Thymus (tissue), 11 donors: Measurements from ENCODE around the gene LRRN3. TPM values are rescaled to one million over a fixed set of nuclear protein-coding genes. Genes with fewer than 3 reads are reported as not detected.
A peak's percentile ranks its signal among the peaks of the same experiment; 100 is the strongest.

ENCODE experiments used
- DNase-seq, 9 donors: peaks; one replicate each; pipeline ENCODE4 v3.0.0-alpha.2; 2013; ENCODE audit warnings: low spot score in 9 of 9, low read depth in 6 of 9, missing footprints in 1 of 9
- H3K27ac ChIP-seq, 2 donors: one replicate each; pipeline ENCODE4 v1.5.1; 2013; ENCODE audit warnings: control low read depth in 1 of 2, low read depth in 1 of 2, low read length in 1 of 2, mild to moderate bottlenecking in 1 of 2, moderate library complexity in 1 of 2
- H3K27me3 ChIP-seq, 2 donors: one replicate each; pipeline ENCODE4 v1.5.1; 2013; ENCODE audit warnings: low read length in 1 of 2; ENCODE audit not compliant: control insufficient read depth in 2 of 2, insufficient read depth in 1 of 2
- H3K36me3 ChIP-seq, 2 donors: one replicate each; pipeline ENCODE4 v1.5.1; 2013; ENCODE audit warnings: low read length in 1 of 2, mild to moderate bottlenecking in 1 of 2, moderate library complexity in 1 of 2; ENCODE audit not compliant: control insufficient read depth in 2 of 2, insufficient read depth in 2 of 2
- H3K4me1 ChIP-seq, 2 donors: one replicate each; pipeline ENCODE4 v1.5.1; 2013; ENCODE audit warnings: low read length in 2 of 2; ENCODE audit not compliant: control insufficient read depth in 2 of 2, insufficient read depth in 2 of 2
- H3K4me3 ChIP-seq, 2 donors: one replicate each; pipeline ENCODE4 v1.5.1; 2013; ENCODE audit warnings: low read length in 2 of 2, control low read depth in 1 of 2, mild to moderate bottlenecking in 1 of 2
- H3K9me3 ChIP-seq, 2 donors: one replicate each; pipeline ENCODE4 v1.5.1; 2013; ENCODE audit warnings: low read length in 1 of 2, mild to moderate bottlenecking in 1 of 2; ENCODE audit not compliant: control insufficient read depth in 2 of 2, insufficient read depth in 1 of 2
- WGBS: extraction: QIAGEN DNeasy Blood & Tissue Kit; methylation state at CpG from one replicate; pipeline ENCODE4 v1.1.7; 2013; 5-methylcytosine and 5-hydroxymethylcytosine counted together
- polyA plus RNA-seq: library from polyadenylated mRNA; stranded (reverse); fragments of 200-250 nt; gene quantifications from one replicate; pipeline ENCODE4 v1.2.3, GENCODE V29; 2013
- total RNA-seq: library from RNA; stranded (reverse); fragments of 120-200 nt; gene quantifications from one replicate; pipeline ENCODE4 v1.2.4, GENCODE V29; 2013
- donor health status: healthy.

The LRRN3 gene
- total and polyA plus RNA-seq, 2 donors: 5.4 to 23.8 TPM

GRCh38 chr7:111107579-111107978, 16.7 kb downstream of the LRRN3 start:
- Histone ChIP-seq H3K4me1 (no peaks in the 10 kb centered on the region), H3K4me3 (no peak overlapping the region), H3K36me3 (no peaks in the 10 kb centered on the region), H3K27me3 (no peaks in the 10 kb centered on the region), H3K9me3 (no peaks in the 10 kb centered on the region), H3K27ac (no peak overlapping the region)
- no peak for DNase-seq
- WGBS: 93% methylated on average over 1 of the region's 1 CpG

GRCh38 chr7:111108000-111108399, 17.1 kb downstream of the LRRN3 start:
- no peak for DNase-seq
- Histone ChIP-seq H3K36me3 (no peaks in the 10 kb centered on the region), H3K4me3 (no peak overlapping the region), H3K27ac (no peak overlapping the region), H3K4me1 (no peaks in the 10 kb centered on the region), H3K9me3 (no peaks in the 10 kb centered on the region), H3K27me3 (no peaks in the 10 kb centered on the region)
- WGBS: 100% methylated on average over 1 of the region's 1 CpG

GRCh38 chr7:111108496-111108895, 17.6 kb downstream of the LRRN3 start:
- Histone ChIP-seq H3K27ac (no peak overlapping the region), H3K27me3 (no peaks in the 10 kb centered on the region), H3K4me1 (no peaks in the 10 kb centered on the region), H3K4me3 (no peak overlapping the region), H3K9me3 (no peaks in the 10 kb centered on the region), H3K36me3 (no peaks in the 10 kb centered on the region)
- no peak for DNase-seq
- 96% methylated on average over 3 of the region's 3 CpGs for WGBS

DNA sequence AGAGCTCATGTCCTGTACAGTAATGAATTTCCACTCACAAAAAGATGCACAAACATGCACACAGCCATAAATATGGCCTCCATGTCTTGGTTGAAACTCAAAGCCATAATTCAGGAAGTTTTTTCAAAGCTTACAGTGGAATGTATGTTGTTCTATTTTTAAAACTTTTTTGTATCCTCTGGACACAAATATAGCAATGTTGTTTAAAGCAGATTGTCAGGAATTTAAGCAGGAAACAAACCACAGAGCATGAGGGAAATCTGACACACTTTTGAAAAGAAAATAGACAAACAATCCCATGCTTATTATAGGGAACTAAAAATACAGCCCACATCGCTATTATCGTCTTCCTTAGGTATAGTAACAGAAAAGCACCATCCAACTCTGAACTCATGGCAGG, 21.5 kb downstream of the LRRN3 start:
- Histone ChIP-seq H3K9me3 (no peaks in the 10 kb centered on the region), H3K36me3 (no peaks in the 10 kb centered on the region), H3K4me3 (no peak overlapping the region), H3K27ac (no peak overlapping the region), H3K4me1 (no peaks in the 10 kb centered on the region), H3K27me3 (no peaks in the 10 kb centered on the region)
- WGBS: 97% methylated on average over 2 of the region's 2 CpGs
- no peak for DNase-seq

DNA sequence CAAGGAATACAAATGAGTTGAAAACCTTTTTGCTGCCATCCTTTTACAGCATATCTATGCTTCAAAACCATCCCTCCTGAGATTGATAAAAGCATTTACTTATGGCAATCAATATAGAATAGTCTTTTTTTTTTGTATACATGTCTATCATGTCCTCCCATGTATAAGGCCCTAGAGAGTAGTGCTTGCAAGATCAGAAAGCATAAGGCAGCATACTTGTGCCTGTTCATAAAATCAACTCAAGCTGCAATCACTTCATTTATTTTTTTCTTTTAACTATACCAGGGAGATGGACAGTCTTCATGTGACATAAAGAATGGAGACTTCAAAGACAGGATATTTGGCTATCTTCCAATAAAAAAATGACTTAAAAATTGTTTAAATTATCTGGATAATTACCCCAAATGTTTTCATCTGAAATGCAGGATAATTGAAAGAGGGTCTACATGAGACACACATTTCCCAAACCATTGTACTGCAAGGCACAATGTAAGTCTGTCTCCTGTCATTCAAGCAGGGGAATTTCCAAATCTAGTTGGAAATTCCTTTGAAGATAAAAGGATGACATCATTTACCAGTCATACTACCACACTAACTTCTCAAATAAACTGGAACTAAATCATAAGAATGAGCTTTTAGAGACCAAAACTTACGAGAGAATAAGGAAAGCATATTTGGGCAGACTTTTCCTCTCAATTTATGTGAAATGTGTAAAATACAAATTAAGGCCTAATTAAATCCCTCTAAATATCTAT, 22.5 kb downstream of the LRRN3 start:
- peak in 1 of 9 donors; percentile 25 for DNase-seq
- Histone ChIP-seq H3K4me3 (no peak overlapping the region), H3K27ac (no peak overlapping the region), H3K9me3 (no peaks in the 10 kb centered on the region), H3K4me1 (no peaks in the 10 kb centered on the region), H3K36me3 (no peaks in the 10 kb centered on the region), H3K27me3 (no peaks in the 10 kb centered on the region)
- WGBS: 86% methylated on average over 1 of the region's 1 CpG

DNA sequence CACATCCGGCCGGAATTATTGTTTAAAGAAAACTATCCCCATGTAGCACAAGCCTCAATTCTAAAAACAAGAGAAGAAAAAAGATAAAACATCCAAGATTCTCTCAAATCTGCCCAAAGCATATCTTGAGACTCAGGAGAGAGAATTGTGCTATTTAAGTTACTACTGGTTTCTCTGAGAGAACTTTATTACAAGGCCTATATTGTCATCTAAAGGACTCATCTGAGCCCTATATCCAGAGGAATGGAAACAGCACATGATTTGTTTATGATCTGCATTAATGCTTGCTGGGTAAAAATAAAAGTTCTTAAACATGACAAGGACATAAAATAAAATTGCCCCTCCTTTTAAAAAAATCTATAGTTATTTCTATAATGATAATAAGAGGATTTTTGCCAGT, 25.0 kb downstream of the LRRN3 start:
- Histone ChIP-seq H3K27me3 (no peaks in the 10 kb centered on the region), H3K4me1 (no peaks in the 10 kb centered on the region), H3K36me3 (no peaks in the 10 kb centered on the region), H3K4me3 (no peak overlapping the region), H3K27ac (no peak overlapping the region), H3K9me3 (no peaks in the 10 kb centered on the region)
- no peak for DNase-seq
- over 99% methylated on average over 2 of the region's 2 CpGs for WGBS

DNA sequence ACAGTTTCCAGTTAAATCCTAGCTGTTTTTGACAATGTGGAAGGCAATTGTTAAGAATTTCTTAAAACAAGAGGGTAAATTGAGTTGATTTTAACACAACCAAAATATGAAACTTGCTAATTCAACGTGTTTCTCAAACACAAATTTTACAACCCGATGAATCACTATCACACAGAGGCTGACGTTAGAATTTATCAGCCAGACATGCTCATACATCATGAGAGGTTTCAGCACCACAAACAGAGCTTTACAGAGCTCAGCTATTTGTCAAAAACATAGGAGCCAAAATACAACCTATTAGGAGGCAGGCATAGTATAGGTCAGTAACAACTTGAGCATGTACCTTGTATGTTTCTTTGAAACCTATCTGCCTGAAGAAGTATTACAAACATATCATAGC, 36.1 kb downstream of the LRRN3 start:
- H3K36me3 ChIP-seq: no peaks in the 10 kb centered on the region
- 88% methylated on average over 3 of the region's 3 CpGs for WGBS

GRCh38 chr7:111129435-111129834, 38.5 kb downstream of the LRRN3 start:
- no peak for DNase-seq
- no peaks in the 10 kb centered on the region for H3K36me3 ChIP-seq
- 98% methylated on average over 4 of the region's 4 CpGs for WGBS

More for the DNA sequence above, 36.1 kb downstream of the LRRN3 start:
- no peak for DNase-seq
- no peak overlapping the region for H3K4me3 ChIP-seq
- H3K4me1 ChIP-seq: no peaks in the 10 kb centered on the region
- no peaks in the 10 kb centered on the region for H3K27me3 ChIP-seq
- no peaks in the 10 kb centered on the region for H3K9me3 ChIP-seq
- H3K27ac ChIP-seq: no peak overlapping the region

GRCh38 chr7:111132833-111133232, 41.9 kb downstream of the LRRN3 start:
- DNase-seq: no peak
- Histone ChIP-seq H3K27ac (no peak overlapping the region), H3K4me3 (no peak overlapping the region), H3K36me3 (no peaks in the 10 kb centered on the region), H3K27me3 (no peaks in the 10 kb centered on the region), H3K4me1 (peaks cover 0 to 2% of the 10 kb centered on the region in 2 donors), H3K9me3 (no peaks in the 10 kb centered on the region)
- WGBS: 95% methylated on average over 1 of the region's 1 CpG

More at GRCh38 chr7:111129435-111129834, 38.5 kb downstream of the LRRN3 start:
- Histone ChIP-seq H3K27me3 (no peaks in the 10 kb centered on the region), H3K4me1 (no peaks in the 10 kb centered on the region), H3K27ac (no peak overlapping the region), H3K4me3 (no peak overlapping the region), H3K9me3 (no peaks in the 10 kb centered on the region)
